Measurements from ENCODE around the gene HRH1. TPM values are rescaled to one million over a fixed set of nuclear protein-coding genes. Genes with fewer than 3 reads are reported as not detected.

The HRH1 gene
- polyA plus RNA-seq, 3 donors: 0.08 to 0.24 TPM; not detected in 1

DNA sequence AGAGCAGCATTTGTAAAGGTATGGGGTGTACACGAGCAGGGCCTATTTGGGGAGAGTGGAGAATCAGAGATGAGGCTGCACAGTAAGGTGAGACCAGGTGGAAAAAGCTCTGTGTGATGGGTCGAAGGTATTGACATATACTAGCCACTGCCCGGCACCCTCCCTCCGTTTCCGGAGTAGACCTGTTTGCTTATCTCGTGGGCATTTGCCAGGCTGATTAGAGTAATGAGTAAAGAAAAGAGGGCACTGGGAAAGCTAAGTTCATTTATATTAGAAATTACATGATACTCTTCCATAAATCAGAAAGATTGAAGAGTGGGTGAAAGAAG lies 71.7 kb downstream of the HRH1 start:
- no peaks in the 10 kb centered on the region for H3K9me3 Mint-ChIP-seq
- Histone ChIP-seq H3K4me2 (replicated peaks; ENCODE audit: extremely low read depth, low read length, poor library complexity, severe bottlenecking) (peak overlapping the region; percentile 58), H2AFZ (ENCODE audit: insufficient read depth, low read depth, low read length, poor library complexity, severe bottlenecking) (no peak overlapping the region), H3K27ac (ENCODE audit: low read depth in 1 of 2, low read length in 2 of 2) (peak overlapping the region; percentile 95 to 97), H3K9ac (ENCODE audit: insufficient read depth, low read length, poor library complexity, severe bottlenecking) (peak overlapping the region; percentile 66), H3K4me1 (ENCODE audit: control insufficient read depth in 1 of 2, insufficient read depth in 2 of 2, low read length in 2 of 2) (peaks cover 58 to 70% of the 10 kb centered on the region in 2 donors), H3K79me2 (ENCODE audit: insufficient read depth, low read length) (peaks cover 35% of the 10 kb centered on the region), H3K4me3 (replicated peaks in 1 of 3; ENCODE audit: low read depth in 2 of 3, low read length in 3 of 3) (peak overlapping the region; percentile 8 to 66 (median 33)), H4K20me1 (ENCODE audit: insufficient read depth, low read length) (no peaks in the 10 kb centered on the region), H3K9me3 (replicated peaks in 1 of 2; ENCODE audit: control insufficient read depth in 1 of 2, insufficient read depth in 1 of 2, low read length in 2 of 2) (no peaks in the 10 kb centered on the region), H3K27me3 (ENCODE audit: control insufficient read depth in 2 of 2, insufficient read depth in 2 of 2, low read length in 2 of 2) (no peaks in the 10 kb centered on the region), H3K36me3 (replicated peaks in 1 of 2; ENCODE audit: control insufficient read depth in 1 of 2, insufficient read depth in 2 of 2, low read length in 2 of 2) (peaks cover 0 to 10% of the 10 kb centered on the region in 2 donors)
- peaks cover 0 to 1% (median 0%) of the 10 kb centered on the region in 3 donors for H3K27me3 Mint-ChIP-seq (ENCODE audit: low read depth in 3 of 3)
- peaks cover 63% of the 10 kb centered on the region for H3K4me1 Mint-ChIP-seq
- WGBS (ENCODE audit: insufficient coverage): 82% methylated on average over 3 of the region's 6 CpGs
- peaks cover 5 to 17% of the 10 kb centered on the region in 2 donors for H3K36me3 Mint-ChIP-seq
- intact Hi-C loops (cut with micrococcal nuclease): loop anchor here (5.0 kb wide), 4 partner anchors 46 to 69 kb away; partner anchors contain the start of gene ATG7 (in 2 of the 2)
- H3K27ac Mint-ChIP-seq: peak overlapping the region; percentile 96 to 100 (median 99)
- DNase-seq: no peak
- TF ChIP-seq, protein P1, sequence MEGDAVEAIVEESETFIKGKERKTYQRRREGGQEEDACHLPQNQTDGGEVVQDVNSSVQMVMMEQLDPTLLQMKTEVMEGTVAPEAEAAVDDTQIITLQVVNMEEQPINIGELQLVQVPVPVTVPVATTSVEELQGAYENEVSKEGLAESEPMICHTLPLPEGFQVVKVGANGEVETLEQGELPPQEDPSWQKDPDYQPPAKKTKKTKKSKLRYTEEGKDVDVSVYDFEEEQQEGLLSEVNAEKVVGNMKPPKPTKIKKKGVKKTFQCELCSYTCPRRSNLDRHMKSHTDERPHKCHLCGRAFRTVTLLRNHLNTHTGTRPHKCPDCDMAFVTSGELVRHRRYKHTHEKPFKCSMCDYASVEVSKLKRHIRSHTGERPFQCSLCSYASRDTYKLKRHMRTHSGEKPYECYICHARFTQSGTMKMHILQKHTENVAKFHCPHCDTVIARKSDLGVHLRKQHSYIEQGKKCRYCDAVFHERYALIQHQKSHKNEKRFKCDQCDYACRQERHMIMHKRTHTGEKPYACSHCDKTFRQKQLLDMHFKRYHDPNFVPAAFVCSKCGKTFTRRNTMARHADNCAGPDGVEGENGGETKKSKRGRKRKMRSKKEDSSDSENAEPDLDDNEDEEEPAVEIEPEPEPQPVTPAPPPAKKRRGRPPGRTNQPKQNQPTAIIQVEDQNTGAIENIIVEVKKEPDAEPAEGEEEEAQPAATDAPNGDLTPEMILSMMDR (IDR thresholded peaks at IDR 0.05): no peak
- peak overlapping the region; percentile 72 to 93 for H3K4me3 Mint-ChIP-seq

DNA sequence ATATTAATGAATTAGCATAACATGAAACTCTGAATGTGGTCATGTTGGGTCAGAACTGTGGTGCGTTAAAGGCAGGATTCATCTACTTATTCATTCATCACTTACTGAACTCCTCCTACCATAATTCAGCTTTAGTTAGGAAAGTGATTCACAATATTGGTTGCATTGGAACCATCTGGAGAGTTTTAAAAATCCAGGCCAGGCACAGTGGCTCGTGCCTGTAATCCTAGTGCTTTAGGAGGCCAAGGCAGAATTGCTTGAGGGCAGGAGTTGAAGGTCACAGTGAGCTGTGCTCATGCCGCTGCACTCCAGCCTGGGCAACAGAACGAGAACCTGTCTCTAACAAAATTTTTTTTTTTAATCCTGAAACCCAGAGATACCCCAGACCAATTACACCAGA lies 73.7 kb downstream of the HRH1 start:
- H3K4me3 ChIP-seq (replicated peaks in 1 of 3; ENCODE audit: low read depth in 2 of 3, low read length in 3 of 3): no peak overlapping the region
- peaks cover 58 to 66% of the 10 kb centered on the region in 2 donors for H3K4me1 ChIP-seq (ENCODE audit: control insufficient read depth in 1 of 2, insufficient read depth in 2 of 2, low read length in 2 of 2)
- no peak for DNase-seq
- Mint-ChIP-seq H3K4me3 (no peak overlapping the region), H3K36me3 (peaks cover 0 to 4% of the 10 kb centered on the region in 2 donors), H3K27me3 (ENCODE audit: low read depth in 3 of 3) (peaks cover 1 to 3% (median 2%) of the 10 kb centered on the region in 3 donors), H3K4me1 (peaks cover 59% of the 10 kb centered on the region), H3K9me3 (no peaks in the 10 kb centered on the region), H3K27ac (peak overlapping the region in 1 of 7 donors; percentile 96)
- TF ChIP-seq, protein P1 (IDR thresholded peaks at IDR 0.05): no peak
- no peaks in the 10 kb centered on the region for H3K27me3 ChIP-seq (ENCODE audit: control insufficient read depth in 2 of 2, insufficient read depth in 2 of 2, low read length in 2 of 2)
- no peaks in the 10 kb centered on the region for H4K20me1 ChIP-seq (ENCODE audit: insufficient read depth, low read length)
- no peaks in the 10 kb centered on the region for H3K36me3 ChIP-seq (replicated peaks in 1 of 2; ENCODE audit: control insufficient read depth in 1 of 2, insufficient read depth in 2 of 2, low read length in 2 of 2)
- H3K79me2 ChIP-seq (ENCODE audit: insufficient read depth, low read length): peaks cover 17% of the 10 kb centered on the region
- no peak overlapping the region for H3K4me2 ChIP-seq (replicated peaks; ENCODE audit: extremely low read depth, low read length, poor library complexity, severe bottlenecking)
- 100% methylated on average over 2 of the region's 4 CpGs for WGBS (ENCODE audit: insufficient coverage)
- intact Hi-C loops (cut with micrococcal nuclease): loop anchor here (5.0 kb wide), 4 partner anchors 44 to 71 kb away; partner anchors contain the start of gene ATG7 (in 2 of the 2)
- peak overlapping the region in 1 of 2 donors; percentile 61 for H3K27ac ChIP-seq (ENCODE audit: low read depth in 1 of 2, low read length in 2 of 2)
- no peak overlapping the region for H2AFZ ChIP-seq (ENCODE audit: insufficient read depth, low read depth, low read length, poor library complexity, severe bottlenecking)
- no peaks in the 10 kb centered on the region for H3K9me3 ChIP-seq (replicated peaks in 1 of 2; ENCODE audit: control insufficient read depth in 1 of 2, insufficient read depth in 1 of 2, low read length in 2 of 2)
- no peak overlapping the region for H3K9ac ChIP-seq (ENCODE audit: insufficient read depth, low read length, poor library complexity, severe bottlenecking)

Measured in CD14-positive monocyte (primary cell).